HepG2 (cell line): ENCODE data around the gene DELE1. TPM values are rescaled to one million over a fixed set of nuclear protein-coding genes. Genes with fewer than 3 reads are reported as not detected.

Experiments
- ARNTL ChIP-seq: sonication (generic); formaldehyde crosslinking; IDR thresholded peaks from 2 replicates; pipeline ENCODE4 v1.4.0; 2020; ENCODE audit warnings: mild to moderate bottlenecking, missing genetic modification reagents
- CSRNP2 ChIP-seq: sonication (generic); formaldehyde crosslinking; conservative IDR thresholded peaks from 2 replicates; pipeline ENCODE4 v1.8.0; 2022; ENCODE audit warnings: low read depth, missing genetic modification reagents
- E2F1 ChIP-seq: sonication (generic); formaldehyde crosslinking; IDR thresholded peaks from 2 replicates; pipeline ENCODE4 v1.5.0; 2020; ENCODE audit warnings: missing genetic modification reagents
- ETV5 ChIP-seq: IDR thresholded peaks from 2 replicates; pipeline ENCODE4 v1.6.1; 2018; ENCODE audit warnings: missing biosample characterization, missing genetic modification reagents, inconsistent platforms, borderline replicate concordance
- GABPA ChIP-seq, 2 experiments: IDR thresholded peaks; 2 replicates each; pipeline ENCODE4 v1.6.1; 2011 to 2016; ENCODE audit warnings: low read depth in 2 of 2, low read length in 1 of 2, missing biosample characterization in 1 of 2, missing genetic modification characterization in 1 of 2
- MATR3 ChIP-seq: sonication (generic); formaldehyde crosslinking; IDR thresholded peaks from 2 replicates; pipeline ENCODE4 v1.4.0; 2020; ENCODE audit warnings: missing genetic modification reagents
- MIXL1 ChIP-seq: IDR thresholded peaks from 2 replicates; pipeline ENCODE4 v1.6.1; 2016
- MTF1 ChIP-seq: sonication (generic); formaldehyde crosslinking; IDR thresholded peaks from 2 replicates; pipeline ENCODE4 v1.5.0; 2020; ENCODE audit warnings: missing genetic modification reagents
- NFIB ChIP-seq: sonication (generic); formaldehyde crosslinking; IDR thresholded peaks from 2 replicates; pipeline ENCODE4 v1.9.0; 2021; ENCODE audit warnings: missing genetic modification reagents, mild to moderate bottlenecking, borderline replicate concordance
- PRDM4 ChIP-seq: sonication (generic); formaldehyde crosslinking; IDR thresholded peaks from 2 replicates; pipeline ENCODE4 v1.9.0; 2021; ENCODE audit warnings: missing genetic modification reagents, borderline replicate concordance
- RBM39 ChIP-seq: fragments of 200-400 bp; formaldehyde crosslinking; IDR thresholded peaks from one replicate; pipeline ENCODE4 v1.6.1; 2018; ENCODE audit warnings: antibody characterized with exemption, mild to moderate bottlenecking, low read depth, low read length; ENCODE audit not compliant: poor library complexity, severe bottlenecking
- SAFB2 ChIP-seq: sonication (generic); formaldehyde crosslinking; IDR thresholded peaks from 2 replicates; pipeline ENCODE4 v1.5.1; 2020; ENCODE audit warnings: missing genetic modification reagents, low read depth, mild to moderate bottlenecking, borderline replicate concordance
- STAG1 ChIP-seq: sonication (generic); formaldehyde crosslinking; IDR thresholded peaks from 2 replicates; pipeline ENCODE4 v1.4.0; 2020; ENCODE audit warnings: missing genetic modification reagents
- ZFY ChIP-seq: sonication (generic); formaldehyde crosslinking; IDR thresholded peaks from 2 replicates; pipeline ENCODE4 v1.4.0; 2020; ENCODE audit warnings: missing genetic modification reagents
- ZNF10 ChIP-seq: sonication (generic); formaldehyde crosslinking; IDR thresholded peaks from 2 replicates; pipeline ENCODE4 v1.4.0; 2020; ENCODE audit warnings: mild to moderate bottlenecking, low read depth, missing genetic modification reagents, borderline replicate concordance
- ZNF230 ChIP-seq: sonication (generic); formaldehyde crosslinking; IDR thresholded peaks from 2 replicates; pipeline ENCODE4 v1.4.0; 2020; ENCODE audit warnings: mild to moderate bottlenecking, missing genetic modification reagents
- ZNF563 ChIP-seq: sonication (generic); formaldehyde crosslinking; IDR thresholded peaks from 2 replicates; pipeline ENCODE4 v1.8.0; 2022; ENCODE audit warnings: mild to moderate bottlenecking, moderate library complexity, missing genetic modification reagents
- ZNF775 ChIP-seq: sonication (generic); formaldehyde crosslinking; IDR thresholded peaks from 2 replicates; pipeline ENCODE4 v1.4.0; 2020; ENCODE audit warnings: missing genetic modification reagents, mild to moderate bottlenecking, moderate library complexity, borderline replicate concordance
- ZNF782 ChIP-seq: sonication (generic); formaldehyde crosslinking; IDR thresholded peaks from 2 replicates; pipeline ENCODE4 v1.4.0; 2020; ENCODE audit warnings: missing genetic modification reagents, mild to moderate bottlenecking, borderline replicate concordance
- polyA plus RNA-seq, 8 experiments: library from polyadenylated mRNA; depleted of rRNA in 3 of 8; stranded (reverse) in 7 of 8; unstranded in 1 of 8; fragments of >200 nt; fragmentation: Illumina TruSeq in 4 of 8; extraction: Trizol in 4 of 8; gene quantifications; 2 replicates each; pipeline versions ENCODE4 v1.2.1 to v1.2.3, GENCODE V29; 2011 to 2016; ENCODE audit warnings: low read depth in 4 of 8, missing spikeins in 1 of 8, mixed read lengths in 1 of 8; ENCODE audit not compliant: insufficient read depth in 1 of 8
- total RNA-seq, 5 experiments: library from RNA; depleted of rRNA; stranded (reverse); fragments of >200 nt; fragmentation: Illumina TruSeq; extraction: Trizol; gene quantifications; 2 replicates each; pipeline ENCODE4 v1.2.3, GENCODE V29; 2016; ENCODE audit warnings: low read depth in 1 of 5
- TF ChIP-seq, protein P1 (sequence below): sonication (generic); formaldehyde crosslinking; IDR thresholded peaks from 2 replicates; pipeline ENCODE4 v1.8.0; 2022; ENCODE audit warnings: mild to moderate bottlenecking, missing genetic modification reagents, moderate library complexity

Gene DELE1
- total and polyA plus RNA-seq, 2 of the 13 experiments (the other 11 are each of a cell fraction or from before 2014, with no cell fraction given), result 57.5 to 90.3 TPM

- TF ChIP-seq ARNTL (CRISPR knock-in tag), result peak; percentile 86
- peak; percentile 98 for TF ChIP-seq ZNF782 (CRISPR knock-in tag)
- TF ChIP-seq ZFY (CRISPR knock-in tag), result peak; percentile 97
- peak; percentile 91; the same call in 1 of the 2 replicates for TF ChIP-seq ZNF230 (CRISPR knock-in tag)
- TF ChIP-seq ETV5 (CRISPR knock-in tag), result peak; percentile 73
- TF ChIP-seq, protein P1, sequence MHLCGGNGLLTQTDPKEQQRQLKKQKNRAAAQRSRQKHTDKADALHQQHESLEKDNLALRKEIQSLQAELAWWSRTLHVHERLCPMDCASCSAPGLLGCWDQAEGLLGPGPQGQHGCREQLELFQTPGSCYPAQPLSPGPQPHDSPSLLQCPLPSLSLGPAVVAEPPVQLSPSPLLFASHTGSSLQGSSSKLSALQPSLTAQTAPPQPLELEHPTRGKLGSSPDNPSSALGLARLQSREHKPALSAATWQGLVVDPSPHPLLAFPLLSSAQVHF (CRISPR knock-in tag), result no peak
- TF ChIP-seq E2F1, result no peak
- TF ChIP-seq MATR3 (CRISPR knock-in tag), result no peak
- TF ChIP-seq MIXL1 (CRISPR knock-in tag), result peak; percentile 60
- no peak for TF ChIP-seq RBM39
- TF ChIP-seq ZNF563 (CRISPR knock-in tag), result peak; percentile 75; the same call in 1 of the 2 replicates
- no peak; the same call in 1 of the 2 replicates for TF ChIP-seq SAFB2 (CRISPR knock-in tag)
- no peak; the same call in 1 of the 2 replicates for TF ChIP-seq MTF1
- TF ChIP-seq NFIB (CRISPR knock-in tag), result no peak
- 0 out of 2 replicates have a peak, but pooled peaks have one; percentile 35 for TF ChIP-seq ZNF775 (CRISPR knock-in tag)
- no peak for TF ChIP-seq CSRNP2 (CRISPR knock-in tag)
- TF ChIP-seq STAG1 (CRISPR knock-in tag), result no peak
- no peak for TF ChIP-seq ZNF10
- peak; percentile 94 for TF ChIP-seq GABPA (IDR thresholded peaks at IDR 0.05; ENCODE audit: low read depth, low read length)
- TF ChIP-seq GABPA (CRISPR knock-in tag; IDR thresholded peaks at IDR 0.05; ENCODE audit: low read depth), result peak; percentile 96
- TF ChIP-seq PRDM4 (CRISPR knock-in tag), result no peak
Observed at GRCh38 chr5:141923448-141924313, at the start of gene DELE1 (continued).
